K562 (cell line): ENCODE results near the gene CERS2. TPM values are rescaled to one million over a fixed set of nuclear protein-coding genes. Genes with fewer than 3 reads are reported as not detected.

ENCODE experiments used
- ARID1B ChIP-seq: fragments of 450-650 bp; IDR thresholded peaks from 2 replicates; pipeline ENCODE4 v1.6.1; 2016; ENCODE audit warnings: antibody characterized with exemption, mild to moderate bottlenecking, inconsistent platforms
- CREBBP ChIP-seq: IDR thresholded peaks from one replicate; pipeline ENCODE4 v1.6.1; 2012; ENCODE audit warnings: low read depth, mild to moderate bottlenecking, control low read depth, inconsistent platforms, low read length
- HNRNPL ChIP-seq: fragments of 200-400 bp; formaldehyde crosslinking; IDR thresholded peaks from 2 replicates; pipeline ENCODE4 v1.6.1; 2017; ENCODE audit warnings: low read depth, mild to moderate bottlenecking, low read length
- KLF6 ChIP-seq: fragments of 250-450 bp; sonication (Bioruptor Pico); IDR thresholded peaks from 2 replicates; pipeline ENCODE4 v1.4.0; 2020; ENCODE audit warnings: mild to moderate bottlenecking, moderate library complexity, borderline replicate concordance
- NCOA1 ChIP-seq: fragments of 450-650 bp; IDR thresholded peaks from 2 replicates; pipeline ENCODE4 v1.6.1; 2016; ENCODE audit warnings: low read depth
- NR3C1 ChIP-seq: sonication (generic); formaldehyde crosslinking; IDR thresholded peaks from 2 replicates; pipeline ENCODE4 v1.8.1; 2022; ENCODE audit warnings: missing genetic modification reagents
- PHB ChIP-seq: fragments of 250-450 bp; sonication (Bioruptor Pico); IDR thresholded peaks from 2 replicates; pipeline ENCODE4 v1.5.0; 2021
- POLR2G ChIP-seq: fragments of 200-400 bp; formaldehyde crosslinking; IDR thresholded peaks from 2 replicates; pipeline ENCODE4 v1.6.1; 2017; ENCODE audit warnings: low read depth, mild to moderate bottlenecking, antibody characterized with exemption, low read length, moderate library complexity
- RFX1 ChIP-seq: fragments of 450-650 bp; IDR thresholded peaks from 2 replicates; pipeline ENCODE4 v1.6.1; 2016; ENCODE audit warnings: mild to moderate bottlenecking, moderate library complexity
- SPI1 ChIP-seq: IDR thresholded peaks from 2 replicates; pipeline ENCODE4 v1.6.1; 2011; ENCODE audit warnings: low read depth, low read length, control low read depth, borderline replicate concordance
- ZEB2 ChIP-seq: fragments of 450-650 bp; IDR thresholded peaks from 2 replicates; pipeline ENCODE4 v1.6.1; 2016
- ZNF140 ChIP-seq: fragments of 250-450 bp; sonication (Bioruptor Pico); IDR thresholded peaks from 2 replicates; pipeline ENCODE4 v1.8.0; 2021; ENCODE audit warnings: moderate library complexity, mild to moderate bottlenecking, inconsistent platforms
- polyA plus RNA-seq, 8 experiments: library from polyadenylated mRNA; depleted of rRNA in 4 of 8; stranded (reverse) in 5 of 8; unstranded in 3 of 8; fragments of >200 nt; fragmentation: Nextera tagmentation in 2 of 8; fragmentation: Illumina TruSeq in 1 of 8; extraction: Ambion mirVana in 2 of 8; extraction: Trizol in 1 of 8; gene quantifications; 2 replicates each; pipeline versions ENCODE4 v1.2.1 to v1.2.3, GENCODE V29; 2011 to 2014; ENCODE audit warnings: inconsistent platforms in 1 of 8, missing spikeins in 1 of 8
- total RNA-seq, 7 experiments: library from RNA; depleted of rRNA in 6 of 7; stranded (reverse); fragments of >200 nt in 6 of 7; fragmentation: Illumina TruSeq in 2 of 7; extraction: Trizol in 2 of 7; gene quantifications; 2 replicates each; pipeline versions ENCODE4 v1.2.1 to v1.2.3, GENCODE V29; 2011 to 2021; ENCODE audit warnings: low replicate concordance in 1 of 7
- TF ChIP-seq, protein P1 (sequence below), 2 experiments: IDR thresholded peaks in 1 of 2; conservative IDR thresholded peaks in 1 of 2; 2 replicates each; pipeline ENCODE4 v1.6.1; 2016; ENCODE audit warnings: low read depth in 2 of 2, mild to moderate bottlenecking in 1 of 2, missing compliant biosample characterization in 1 of 2, missing genetic modification characterization in 1 of 2, moderate library complexity in 1 of 2
- TF ChIP-seq, protein P2 (sequence below): fragments of 250-450 bp; sonication (Bioruptor Pico); IDR thresholded peaks from 2 replicates; pipeline ENCODE4 v1.5.0; 2021; ENCODE audit warnings: mild to moderate bottlenecking, moderate library complexity
- TF ChIP-seq, protein P3 (sequence below): fragments of 450-650 bp; IDR thresholded peaks from 2 replicates; pipeline ENCODE4 v1.6.1; 2017; ENCODE audit warnings: antibody characterized with exemption
- TF ChIP-seq, protein P4 (sequence below): fragments of 450-650 bp; formaldehyde crosslinking; IDR thresholded peaks from 2 replicates; pipeline ENCODE4 v1.4.0; 2022; ENCODE audit warnings: missing genetic modification characterization
- TF ChIP-seq, protein P5 (sequence below): fragments of 450-650 bp; formaldehyde crosslinking; IDR thresholded peaks from 2 replicates; pipeline ENCODE4 v1.4.0; 2020; ENCODE audit warnings: mild to moderate bottlenecking, moderate library complexity

The CERS2 gene
- total and polyA plus RNA-seq, 9 of the 15 experiments (the other 6 are each of a cell fraction or from before 2014, with no cell fraction given): 23.4 to 295 (median 132) TPM

DNA sequence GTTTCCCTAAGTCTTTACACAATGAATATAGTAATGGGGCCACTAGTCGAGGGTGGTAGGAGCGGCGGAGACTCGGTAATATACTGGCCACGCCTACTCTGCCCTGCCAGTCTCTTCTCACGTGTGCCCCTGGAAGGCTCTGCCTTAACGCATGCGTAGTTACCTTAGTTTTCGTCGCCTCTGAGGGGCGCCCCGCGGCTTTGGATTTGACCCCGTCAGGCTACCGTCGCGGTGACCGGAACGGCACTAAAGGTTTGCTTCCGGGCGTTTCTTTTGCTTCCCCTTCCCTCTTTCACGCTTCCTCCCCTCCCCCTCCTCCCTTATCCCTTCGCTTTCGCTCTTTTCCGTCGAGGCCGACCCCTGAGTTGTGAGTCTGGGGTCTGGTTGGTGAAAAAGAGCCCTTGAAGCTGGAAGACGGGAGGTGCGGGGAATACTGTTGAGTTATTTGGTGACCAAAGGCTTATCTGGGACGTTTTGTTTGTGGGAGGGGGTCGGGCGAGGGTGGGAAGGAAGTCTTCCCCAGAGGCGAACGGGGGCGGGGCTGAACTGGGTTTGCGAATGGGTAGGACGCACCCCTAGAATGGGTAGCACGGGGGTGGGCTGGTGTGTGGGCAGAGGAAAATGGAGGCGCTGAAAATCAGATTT is 48.4 kb downstream of the CERS2 start, which contains the start of gene SETDB1 (continued):
- TF ChIP-seq, protein P1, sequence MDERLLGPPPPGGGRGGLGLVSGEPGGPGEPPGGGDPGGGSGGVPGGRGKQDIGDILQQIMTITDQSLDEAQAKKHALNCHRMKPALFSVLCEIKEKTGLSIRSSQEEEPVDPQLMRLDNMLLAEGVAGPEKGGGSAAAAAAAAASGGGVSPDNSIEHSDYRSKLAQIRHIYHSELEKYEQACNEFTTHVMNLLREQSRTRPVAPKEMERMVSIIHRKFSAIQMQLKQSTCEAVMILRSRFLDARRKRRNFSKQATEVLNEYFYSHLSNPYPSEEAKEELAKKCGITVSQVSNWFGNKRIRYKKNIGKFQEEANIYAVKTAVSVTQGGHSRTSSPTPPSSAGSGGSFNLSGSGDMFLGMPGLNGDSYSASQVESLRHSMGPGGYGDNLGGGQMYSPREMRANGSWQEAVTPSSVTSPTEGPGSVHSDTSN (CRISPR knock-in tag; IDR thresholded peaks at IDR 0.05; ENCODE audit: low read depth): no peak
- TF ChIP-seq, protein P1 (tag; conservative IDR thresholded peaks at IDR 0.05; ENCODE audit: low read depth): 0 out of 2 replicates have a peak, but pooled peaks have one; percentile 15
- TF ChIP-seq ZEB2: no peak
- TF ChIP-seq RFX1: no peak
- TF ChIP-seq, protein P2, sequence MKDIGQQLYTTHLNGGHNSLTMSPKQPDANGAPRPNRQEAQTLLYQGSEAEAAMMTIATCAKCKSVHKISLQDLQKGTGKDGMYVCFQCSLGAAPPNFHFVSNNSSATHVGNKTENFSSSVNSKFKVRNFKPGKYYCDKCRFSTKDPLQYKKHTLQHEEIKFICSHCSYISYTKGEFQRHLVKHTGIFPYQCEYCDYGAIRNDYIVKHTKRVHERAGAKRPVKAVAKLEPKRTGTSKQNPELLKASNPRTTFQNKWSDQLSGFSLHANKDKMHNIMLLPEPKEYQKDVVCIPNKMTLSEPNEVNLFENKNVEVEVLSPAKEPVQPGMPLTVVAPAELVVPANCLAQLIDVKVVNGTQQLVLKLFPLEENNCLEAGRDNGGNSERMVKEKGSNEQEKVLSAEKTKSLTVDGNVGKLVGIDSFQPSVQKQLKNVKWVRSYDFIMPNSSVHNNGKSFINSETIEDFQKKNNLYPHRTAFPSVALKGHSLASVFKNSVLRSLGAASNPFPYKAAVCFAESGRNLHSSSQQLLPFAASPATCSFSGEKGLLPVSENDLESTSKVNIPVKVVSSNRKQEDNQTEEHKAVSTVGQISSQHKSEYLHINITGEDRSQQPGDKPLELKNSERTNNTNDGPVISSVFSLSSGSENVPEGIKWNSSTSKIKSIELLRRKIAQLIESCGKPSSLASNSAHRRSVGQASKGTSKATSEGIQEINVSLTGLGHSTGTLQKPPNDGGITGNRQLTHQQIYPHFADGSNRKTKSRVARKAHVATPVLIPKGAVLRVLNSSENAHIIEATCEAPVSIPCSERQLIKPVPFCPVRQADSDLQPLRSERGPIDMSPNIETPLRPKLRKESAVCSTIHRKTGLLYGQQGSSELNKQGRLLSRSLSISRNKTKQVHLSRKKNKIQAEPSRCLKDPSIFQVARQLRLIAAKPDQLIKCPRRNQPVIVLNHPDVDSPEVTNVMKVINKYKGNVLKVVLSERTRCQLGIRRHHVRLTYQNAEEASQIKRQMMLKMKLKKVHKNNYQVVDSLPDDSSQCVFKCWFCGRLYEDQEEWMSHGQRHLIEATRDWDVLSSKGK: no peak
- TF ChIP-seq, protein P3, sequence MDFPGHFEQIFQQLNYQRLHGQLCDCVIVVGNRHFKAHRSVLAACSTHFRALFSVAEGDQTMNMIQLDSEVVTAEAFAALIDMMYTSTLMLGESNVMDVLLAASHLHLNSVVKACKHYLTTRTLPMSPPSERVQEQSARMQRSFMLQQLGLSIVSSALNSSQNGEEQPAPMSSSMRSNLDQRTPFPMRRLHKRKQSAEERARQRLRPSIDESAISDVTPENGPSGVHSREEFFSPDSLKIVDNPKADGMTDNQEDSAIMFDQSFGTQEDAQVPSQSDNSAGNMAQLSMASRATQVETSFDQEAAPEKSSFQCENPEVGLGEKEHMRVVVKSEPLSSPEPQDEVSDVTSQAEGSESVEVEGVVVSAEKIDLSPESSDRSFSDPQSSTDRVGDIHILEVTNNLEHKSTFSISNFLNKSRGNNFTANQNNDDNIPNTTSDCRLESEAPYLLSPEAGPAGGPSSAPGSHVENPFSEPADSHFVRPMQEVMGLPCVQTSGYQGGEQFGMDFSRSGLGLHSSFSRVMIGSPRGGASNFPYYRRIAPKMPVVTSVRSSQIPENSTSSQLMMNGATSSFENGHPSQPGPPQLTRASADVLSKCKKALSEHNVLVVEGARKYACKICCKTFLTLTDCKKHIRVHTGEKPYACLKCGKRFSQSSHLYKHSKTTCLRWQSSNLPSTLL: no peak
- TF ChIP-seq ARID1B: peak; percentile 46; the same call in 1 of the 2 replicates
- TF ChIP-seq HNRNPL: no peak
- peak; percentile 73 for TF ChIP-seq SPI1
- TF ChIP-seq CREBBP: no peak
- TF ChIP-seq, protein P4, sequence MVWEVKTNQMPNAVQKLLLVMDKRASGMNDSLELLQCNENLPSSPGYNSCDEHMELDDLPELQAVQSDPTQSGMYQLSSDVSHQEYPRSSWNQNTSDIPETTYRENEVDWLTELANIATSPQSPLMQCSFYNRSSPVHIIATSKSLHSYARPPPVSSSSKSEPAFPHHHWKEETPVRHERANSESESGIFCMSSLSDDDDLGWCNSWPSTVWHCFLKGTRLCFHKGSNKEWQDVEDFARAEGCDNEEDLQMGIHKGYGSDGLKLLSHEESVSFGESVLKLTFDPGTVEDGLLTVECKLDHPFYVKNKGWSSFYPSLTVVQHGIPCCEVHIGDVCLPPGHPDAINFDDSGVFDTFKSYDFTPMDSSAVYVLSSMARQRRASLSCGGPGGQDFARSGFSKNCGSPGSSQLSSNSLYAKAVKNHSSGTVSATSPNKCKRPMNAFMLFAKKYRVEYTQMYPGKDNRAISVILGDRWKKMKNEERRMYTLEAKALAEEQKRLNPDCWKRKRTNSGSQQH (CRISPR knock-in tag): peak; percentile 90
- no peak for TF ChIP-seq NR3C1
- peak; percentile 67 for TF ChIP-seq POLR2G
- TF ChIP-seq NCOA1: peak; percentile 85
- TF ChIP-seq, protein P5, sequence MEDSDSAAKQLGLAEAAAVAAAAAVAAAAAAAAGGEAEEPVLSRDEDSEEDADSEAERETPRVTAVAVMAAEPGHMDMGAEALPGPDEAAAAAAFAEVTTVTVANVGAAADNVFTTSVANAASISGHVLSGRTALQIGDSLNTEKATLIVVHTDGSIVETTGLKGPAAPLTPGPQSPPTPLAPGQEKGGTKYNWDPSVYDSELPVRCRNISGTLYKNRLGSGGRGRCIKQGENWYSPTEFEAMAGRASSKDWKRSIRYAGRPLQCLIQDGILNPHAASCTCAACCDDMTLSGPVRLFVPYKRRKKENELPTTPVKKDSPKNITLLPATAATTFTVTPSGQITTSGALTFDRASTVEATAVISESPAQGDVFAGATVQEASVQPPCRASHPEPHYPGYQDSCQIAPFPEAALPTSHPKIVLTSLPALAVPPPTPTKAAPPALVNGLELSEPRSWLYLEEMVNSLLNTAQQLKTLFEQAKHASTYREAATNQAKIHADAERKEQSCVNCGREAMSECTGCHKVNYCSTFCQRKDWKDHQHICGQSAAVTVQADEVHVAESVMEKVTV (CRISPR knock-in tag): no peak
- TF ChIP-seq PHB (CRISPR knock-in tag): no peak
- no peak for TF ChIP-seq ZNF140 (CRISPR knock-in tag)
- no peak for TF ChIP-seq KLF6 (CRISPR knock-in tag)
